T-cell (primary cell): ENCODE data around the gene GRHL1. TPM values are rescaled to one million over a fixed set of nuclear protein-coding genes. Genes with fewer than 3 reads are reported as not detected.

Source experiments
- ATAC-seq, 4 experiments: fragments of 200-7000 bp in 3 of 4; fragments of 150-1000 bp in 1 of 4; cut with Tn5 transposase; replicated peaks in 1 of 4; 1 replicate in 3 of 4; 2 replicates in 1 of 4; pipeline ENCODE4 v1.10.0; 2021; ENCODE audit warnings: moderate library complexity in 3 of 4, mild to moderate bottlenecking in 2 of 4, moderate number of reproducible peaks in 1 of 4
- CTCF ChIA-PET, 2 donors: fragments of 300-600 bp; sonication (Branson Sonifier 250); formaldehyde crosslinking; loops; one replicate each; lab custom pipeline; 2022; ENCODE audit warnings: antibody characterized with exemption in 2 of 2; lab: Charles Lee
- POLR2A ChIA-PET, 2 donors: fragments of 300-600 bp; sonication (Branson Sonifier 250); formaldehyde crosslinking; loops; one replicate each; lab custom pipeline; 2022; ENCODE audit warnings: antibody characterized with exemption in 2 of 2; lab: Charles Lee
- DNase-seq, 35 experiments: peaks; one replicate each; pipeline versions ENCODE4 v3.0.0 to v3.0.0-alpha.2; 2013 to 2023
- H3K27ac ChIP-seq: one replicate; pipeline ENCODE4 v1.5.1; 2013; ENCODE audit warnings: low read length
- H3K27me3 ChIP-seq, 2 experiments: replicated peaks in 1 of 2; 1 replicate in 1 of 2; 2 replicates in 1 of 2; pipeline versions ENCODE4 v1.6.1 to v1.7.0; 2013; ENCODE audit warnings: low read length in 1 of 2, mixed read lengths in 1 of 2; ENCODE audit not compliant: control insufficient read depth in 2 of 2, insufficient read depth in 2 of 2; ENCODE audit errors: extremely low read depth in 1 of 2
- H3K36me3 ChIP-seq, 2 donors: 1 replicate in 1 of 2; 2 replicates in 1 of 2; pipeline versions ENCODE4 v1.6.1 to v1.7.0; 2013; ENCODE audit warnings: low read length in 1 of 2; ENCODE audit not compliant: control insufficient read depth in 2 of 2, insufficient read depth in 1 of 2; ENCODE audit errors: extremely low read depth in 1 of 2
- H3K4me1 ChIP-seq, 2 experiments: 1 replicate in 1 of 2; 2 replicates in 1 of 2; pipeline versions ENCODE4 v1.6.1 to v1.7.0; 2013; ENCODE audit warnings: low read length in 2 of 2, mixed read lengths in 1 of 2; ENCODE audit not compliant: insufficient read depth in 2 of 2, control insufficient read depth in 1 of 2; ENCODE audit errors: extremely low read depth in 1 of 2
- H3K4me3 ChIP-seq, 2 donors: 1 replicate in 1 of 2; 2 replicates in 1 of 2; pipeline versions ENCODE4 v1.5.1 to v1.7.0; 2013; ENCODE audit warnings: mild to moderate bottlenecking in 2 of 2, low read length in 1 of 2, moderate library complexity in 1 of 2; ENCODE audit not compliant: control insufficient read depth in 1 of 2; ENCODE audit errors: extremely low read depth in 1 of 2
- H3K9me3 ChIP-seq: 2 replicates; pipeline ENCODE4 v1.7.0; 2013
- H3K27ac Mint-ChIP-seq, 2 donors: one replicate each; pipeline ENCODE4 v1.8.0; 2020 to 2021; ENCODE audit warnings: mild to moderate bottlenecking in 2 of 2, mixed read lengths in 2 of 2
- H3K27me3 Mint-ChIP-seq, 2 donors: one replicate each; pipeline ENCODE4 v1.8.0; 2021 to 2022; ENCODE audit warnings: mixed read lengths in 2 of 2
- H3K36me3 Mint-ChIP-seq: one replicate; pipeline ENCODE4 v1.8.0; 2021; ENCODE audit warnings: mixed read lengths
- H3K4me1 Mint-ChIP-seq, 3 donors: one replicate each; pipeline ENCODE4 v1.8.0; 2020 to 2022; ENCODE audit warnings: mixed read lengths in 3 of 3, mild to moderate bottlenecking in 1 of 3
- H3K4me3 Mint-ChIP-seq, 3 donors: one replicate each; pipeline ENCODE4 v1.8.0; 2020 to 2022; ENCODE audit warnings: mild to moderate bottlenecking in 3 of 3, mixed read lengths in 3 of 3, moderate library complexity in 3 of 3
- H3K9me3 Mint-ChIP-seq, 3 donors: one replicate each; pipeline ENCODE4 v1.8.0; 2020 to 2022; ENCODE audit warnings: mixed read lengths in 3 of 3
- WGBS: methylation state at CpG from one replicate; pipeline ENCODE4 v1.1.5; 2013; ENCODE audit warnings: missing lambda C conversion rate; ENCODE audit not compliant: insufficient coverage; 5-methylcytosine and 5-hydroxymethylcytosine counted together
- total RNA-seq, 35 experiments: library from RNA in 6 of 35; stranded (reverse) in 6 of 35; fragments of 120-200 nt in 1 of 35; gene quantifications; one replicate each; pipeline versions ENCODE4 v1.2.1 to v1.2.4 and lab custom pipeline; 2013 to 2026

The GRHL1 gene
- total RNA-seq, 5 donors from 2014 or later (not counting 1 experiment from before 2014, with no cell fraction given) = 0.07 to 0.61 (median 0.43) TPM

- H3K27me3 ChIP-seq = peaks cover 0 to 11% of the 10 kb centered on the region in 2 experiments
- no peak overlapping the region for H3K27ac ChIP-seq
- 83% methylated on average over 1 of the region's 3 CpGs for WGBS
- ChIA-PET POLR2A (no interaction called here), CTCF (interaction anchor here (0.6 to 1.5 kb wide), 5 partner anchors 9 to 69 kb away, joined by 3 to 6 read pairs (median 4); no protein-coding TSS in a partner anchor)
- H3K4me3 Mint-ChIP-seq = no peak overlapping the region
- H3K4me1 ChIP-seq = peaks cover 3 to 27% of the 10 kb centered on the region in 2 experiments
- no peaks in the 10 kb centered on the region for H3K36me3 Mint-ChIP-seq
- ATAC-seq = no peak
- H3K9me3 Mint-ChIP-seq = no peaks in the 10 kb centered on the region
- H3K36me3 ChIP-seq = no peaks in the 10 kb centered on the region
- no peak for DNase-seq
- no peaks in the 10 kb centered on the region for H3K9me3 ChIP-seq
- H3K27ac Mint-ChIP-seq = no peak overlapping the region
- no peak overlapping the region for H3K4me3 ChIP-seq
- H3K4me1 Mint-ChIP-seq = peaks cover 8 to 29% (median 16%) of the 10 kb centered on the region in 3 donors
- no peaks in the 10 kb centered on the region for H3K27me3 Mint-ChIP-seq
These were observed 83.5 kb downstream of the GRHL1 start for GRCh38 chr2:10035053-10035422.

GRCh38 chr2:10035633-10036032 lies 84.1 kb downstream of the GRHL1 start:
- CTCF ChIA-PET = interaction anchor here (1.1 to 1.5 kb wide), 4 partner anchors 11 to 51 kb away, joined by 3 to 7 read pairs (median 6); no protein-coding TSS in a partner anchor
- peaks cover 0 to 22% of the 10 kb centered on the region in 2 experiments for H3K4me1 ChIP-seq
- no peak overlapping the region for H3K4me3 ChIP-seq
- H3K4me1 Mint-ChIP-seq = peaks cover 4 to 23% (median 10%) of the 10 kb centered on the region in 3 donors
- H3K36me3 Mint-ChIP-seq = no peaks in the 10 kb centered on the region
- H3K27me3 Mint-ChIP-seq = no peaks in the 10 kb centered on the region
- no peak overlapping the region for H3K27ac Mint-ChIP-seq
- H3K36me3 ChIP-seq = no peaks in the 10 kb centered on the region
- no peaks in the 10 kb centered on the region for H3K9me3 Mint-ChIP-seq
- POLR2A ChIA-PET = no interaction called here
- H3K9me3 ChIP-seq = no peaks in the 10 kb centered on the region
- 65% methylated on average over 5 of the region's 5 CpGs for WGBS
- H3K27ac ChIP-seq = no peak overlapping the region
- no peak overlapping the region for H3K4me3 Mint-ChIP-seq
- DNase-seq = no peak
- ATAC-seq = no peak
- peaks cover 0 to 11% of the 10 kb centered on the region in 2 experiments for H3K27me3 ChIP-seq

GRCh38 chr2:10036095-10036884 lies 84.8 kb downstream of the GRHL1 start:
- ATAC-seq (peak; percentile 55 to 94 (median 59)), DNase-seq (peak in 27 of 35 experiments; percentile 14 to 73 (median 39))
- peaks cover 4 to 23% (median 6%) of the 10 kb centered on the region in 3 donors for H3K4me1 Mint-ChIP-seq
- H3K27ac Mint-ChIP-seq = no peak overlapping the region
- no peak overlapping the region for H3K27ac ChIP-seq
- peaks cover 0 to 22% of the 10 kb centered on the region in 2 experiments for H3K4me1 ChIP-seq
- no peak overlapping the region for H3K4me3 ChIP-seq
- POLR2A ChIA-PET = interaction anchor here in 1 of 2 donors (0.7 kb wide), 1 partner anchor 44 kb away, joined by 12 read pairs; no protein-coding TSS in a partner anchor
- H3K27me3 ChIP-seq = peaks cover 0 to 11% of the 10 kb centered on the region in 2 experiments
- no peaks in the 10 kb centered on the region for H3K9me3 ChIP-seq
- no peaks in the 10 kb centered on the region for H3K36me3 ChIP-seq
- H3K9me3 Mint-ChIP-seq = no peaks in the 10 kb centered on the region
- CTCF ChIA-PET = interaction anchor here in 1 of 2 donors (1.1 to 1.5 kb wide), 3 partner anchors 11 to 52 kb away, joined by 3 to 7 read pairs (median 6); no protein-coding TSS in a partner anchor
- no peaks in the 10 kb centered on the region for H3K36me3 Mint-ChIP-seq
- H3K4me3 Mint-ChIP-seq = no peak overlapping the region
- 60% methylated on average over 14 of the region's 14 CpGs for WGBS
- H3K27me3 Mint-ChIP-seq = no peaks in the 10 kb centered on the region

- ChIA-PET CTCF (interaction anchor here in 1 of 2 donors (0.6 kb wide), 1 partner anchor 71 kb away, joined by 4 read pairs; no protein-coding TSS in a partner anchor), POLR2A (no interaction called here)
- no peaks in the 10 kb centered on the region for H3K36me3 Mint-ChIP-seq
- WGBS = 70% methylated on average over 10 of the region's 10 CpGs
- H3K9me3 ChIP-seq = no peaks in the 10 kb centered on the region
- H3K4me3 Mint-ChIP-seq = no peak overlapping the region
- no peaks in the 10 kb centered on the region for H3K9me3 Mint-ChIP-seq
- ATAC-seq = no peak
- H3K27me3 ChIP-seq = peaks cover 0 to 14% of the 10 kb centered on the region in 2 experiments
- no peaks in the 10 kb centered on the region for H3K36me3 ChIP-seq
- no peak overlapping the region for H3K27ac ChIP-seq
- H3K27me3 Mint-ChIP-seq = no peaks in the 10 kb centered on the region
- no peak overlapping the region for H3K27ac Mint-ChIP-seq
- peaks cover 13 to 32% (median 14%) of the 10 kb centered on the region in 3 donors for H3K4me1 Mint-ChIP-seq
- no peak for DNase-seq
- H3K4me3 ChIP-seq = no peak overlapping the region
- H3K4me1 ChIP-seq = peaks cover 0 to 33% of the 10 kb centered on the region in 2 experiments
These were observed 86.6 kb downstream of the GRHL1 start for GRCh38 chr2:10038123-10038522.

- Histone ChIP-seq H3K36me3 (no peaks in the 10 kb centered on the region), H3K9me3 (no peaks in the 10 kb centered on the region), H3K27me3 (peaks cover 0 to 14% of the 10 kb centered on the region in 2 experiments), H3K4me1 (peaks cover 0 to 35% of the 10 kb centered on the region in 2 experiments), H3K4me3 (no peak overlapping the region), H3K27ac (no peak overlapping the region)
- Mint-ChIP-seq H3K9me3 (no peaks in the 10 kb centered on the region), H3K4me3 (no peak overlapping the region), H3K27ac (peak overlapping the region in 1 of 2 donors; percentile 4), H3K4me1 (peaks cover 13 to 32% (median 14%) of the 10 kb centered on the region in 3 donors), H3K36me3 (no peaks in the 10 kb centered on the region), H3K27me3 (no peaks in the 10 kb centered on the region)
- DNase-seq (no peak), ATAC-seq (no peak)
- ChIA-PET POLR2A (no interaction called here), CTCF (interaction anchor here in 1 of 2 donors (0.6 kb wide), 1 partner anchor 72 kb away, joined by 4 read pairs; no protein-coding TSS in a partner anchor)
These were observed 87.2 kb downstream of the GRHL1 start for GRCh38 chr2:10038716-10039115.

- Mint-ChIP-seq H3K36me3 (no peaks in the 10 kb centered on the region), H3K4me3 (no peak overlapping the region), H3K9me3 (no peaks in the 10 kb centered on the region), H3K4me1 (peaks cover 17 to 34% (median 20%) of the 10 kb centered on the region in 3 donors), H3K27ac (no peak overlapping the region), H3K27me3 (no peaks in the 10 kb centered on the region)
- ChIA-PET CTCF (no interaction called here), POLR2A (interaction anchor here in 1 of 2 donors (0.7 kb wide), 1 partner anchor 57 kb away, joined by 4 read pairs; no protein-coding TSS in a partner anchor)
- H3K4me1 ChIP-seq = peaks cover 0 to 40% of the 10 kb centered on the region in 2 experiments
- DNase-seq (no peak), ATAC-seq (no peak)
- no peaks in the 10 kb centered on the region for H3K36me3 ChIP-seq
- H3K9me3 ChIP-seq = no peaks in the 10 kb centered on the region
- H3K27ac ChIP-seq = no peak overlapping the region
- H3K4me3 ChIP-seq = no peak overlapping the region
- 97% methylated on average over 11 of the region's 16 CpGs for WGBS
- H3K27me3 ChIP-seq = peaks cover 0 to 14% of the 10 kb centered on the region in 2 experiments
These were observed 88.3 kb downstream of the GRHL1 start for GRCh38 chr2:10039658-10040410.
